Head of caudate nucleus (tissue), 42 donors: ENCODE data around the gene HSPB7.
"Not testable (repeated sequence)": the region's sequence is repeated elsewhere in the genome, so short reads cannot be mapped to it uniquely, and the experiment has no call there.

Experiments used
- DNase-seq, 42 donors: peaks; one replicate each; pipeline versions ENCODE4 v3.0.0 to v3.0.0-alpha.2; 2020 to 2021; ENCODE audit warnings: mixed read lengths in 7 of 42
- intact Hi-C: fragments of 100-400 bp; cut with DNase I; formaldehyde crosslinking; loops from one replicate; pipeline ENCODE4 v1.15.0; 2022

Gene HSPB7

GRCh38 chr1:16053781-16054502, 36.1 kb upstream of the HSPB7 start:
- intact Hi-C loops: loop anchor here (10.0 kb wide), 1 partner anchor 259 kb away; no protein-coding TSS in a partner anchor

DNA sequence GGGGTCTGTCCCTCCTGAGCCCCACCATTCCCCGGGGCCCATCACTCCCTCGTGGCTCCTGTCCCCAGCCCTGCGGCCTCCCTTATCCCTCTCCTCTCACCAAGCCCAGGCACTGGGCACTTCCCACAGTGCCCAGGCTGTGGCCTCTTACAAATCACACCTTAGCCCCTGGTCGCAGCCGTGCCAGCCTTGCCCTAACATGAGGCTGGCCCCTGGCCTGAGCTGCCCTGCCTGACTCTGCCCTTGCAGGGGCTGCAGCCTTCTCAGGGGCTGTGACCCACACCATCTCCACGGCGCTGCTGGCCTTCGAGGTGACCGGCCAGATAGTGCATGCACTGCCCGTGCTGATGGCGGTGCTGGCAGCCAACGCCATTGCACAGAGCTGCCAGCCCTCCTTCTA, 34.1 kb upstream of the HSPB7 start:
- DNase-seq: not testable (repeated sequence)
- intact Hi-C loops: loop anchor here (10.0 kb wide), 1 partner anchor 257 kb away; no protein-coding TSS in a partner anchor

More at GRCh38 chr1:16053781-16054502, 36.1 kb upstream of the HSPB7 start:
- no peak for DNase-seq

- intact Hi-C loops: loop anchor here (10.0 kb wide), 1 partner anchor 256 kb away; no protein-coding TSS in a partner anchor
- no peak for DNase-seq
Measured at GRCh38 chr1:16051039-16051438, 33.2 kb upstream of the HSPB7 start.

GRCh38 chr1:16050328-16050727, 32.5 kb upstream of the HSPB7 start:
- intact Hi-C loops: loop anchor here (10.0 kb wide), 1 partner anchor 256 kb away; no protein-coding TSS in a partner anchor
- no peak for DNase-seq

- peak in 1 of 42 donors; percentile 9 for DNase-seq
- intact Hi-C loops: no loop called here
Measured at GRCh38 chr1:16048573-16049189, 30.8 kb upstream of the HSPB7 start.

- intact Hi-C loops: no loop called here
- no peak for DNase-seq
Measured at GRCh38 chr1:16047791-16048475, 30.1 kb upstream of the HSPB7 start.

DNA sequence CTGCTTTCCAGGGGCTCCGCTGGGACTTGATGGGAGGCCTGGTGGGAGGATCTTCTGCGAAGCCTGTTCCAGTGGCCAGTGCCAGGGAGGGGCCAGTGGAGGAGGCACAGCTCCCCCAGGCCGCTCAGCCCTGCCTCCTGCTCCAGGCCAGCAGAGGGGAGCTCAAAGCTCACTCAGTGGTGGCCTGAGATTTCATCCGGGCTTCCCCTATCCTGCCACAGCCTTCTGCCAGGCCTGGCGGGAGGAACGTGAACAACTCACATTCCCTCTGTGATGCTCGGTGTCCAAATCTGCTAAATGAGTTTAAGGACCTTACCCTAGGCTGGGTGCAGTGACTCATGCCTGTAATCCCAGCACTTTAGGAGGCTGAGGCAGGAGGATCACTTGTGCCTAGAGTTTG, 29.0 kb upstream of the HSPB7 start:
- intact Hi-C loops: no loop called here
- DNase-seq: no peak

DNA sequence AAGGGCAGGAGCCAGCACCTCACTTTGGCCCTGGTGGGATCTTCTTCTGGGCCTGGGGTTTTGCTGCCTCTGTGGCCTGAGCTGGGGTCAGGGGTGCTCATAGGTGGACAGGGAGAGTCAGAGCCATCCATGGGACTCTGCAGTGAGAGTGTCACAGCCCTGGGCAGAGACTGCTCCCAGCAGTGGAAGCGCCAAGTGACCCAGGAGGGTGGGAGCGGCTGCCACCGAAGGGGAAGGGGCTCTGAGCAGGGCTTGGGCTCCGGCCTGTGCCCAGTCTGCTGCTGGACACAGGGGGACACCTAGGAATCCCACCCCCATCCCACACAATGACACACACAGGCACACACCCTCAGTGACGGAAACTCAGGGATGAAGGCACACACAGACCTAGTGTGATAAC, 26.1 kb upstream of the HSPB7 start:
- DNase-seq: no peak
- intact Hi-C loops: no loop called here

GRCh38 chr1:16043521-16043920, 25.7 kb upstream of the HSPB7 start, which contains the start of gene CLCNKB:
CLCNKB (plus strand) TSS chr1:16043782; CDS start chr1:16044493, 711 bp downstream.
- intact Hi-C loops: no loop called here
- no peak for DNase-seq

DNA sequence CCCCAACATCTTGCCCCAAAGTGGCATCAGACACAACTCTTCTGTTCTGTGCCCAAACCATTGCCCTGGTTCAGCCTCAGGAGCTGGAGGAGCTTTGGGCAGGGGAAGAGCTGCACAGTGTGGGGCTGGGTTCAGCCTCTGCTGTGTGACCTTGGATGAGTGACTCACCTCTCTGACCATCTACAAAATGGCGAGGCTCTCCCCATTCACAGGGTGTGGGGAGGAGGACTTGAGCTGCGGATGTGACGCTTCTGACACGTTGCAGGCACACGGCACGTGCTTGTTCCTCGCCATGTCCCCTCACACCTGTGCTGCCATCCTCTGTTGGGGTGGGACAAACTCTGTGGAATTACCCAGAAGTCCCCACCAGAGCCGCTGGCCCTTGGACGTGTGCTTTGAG, 24.8 kb upstream of the HSPB7 start:
- DNase-seq, intact Hi-C loops: not testable (repeated sequence)

DNA sequence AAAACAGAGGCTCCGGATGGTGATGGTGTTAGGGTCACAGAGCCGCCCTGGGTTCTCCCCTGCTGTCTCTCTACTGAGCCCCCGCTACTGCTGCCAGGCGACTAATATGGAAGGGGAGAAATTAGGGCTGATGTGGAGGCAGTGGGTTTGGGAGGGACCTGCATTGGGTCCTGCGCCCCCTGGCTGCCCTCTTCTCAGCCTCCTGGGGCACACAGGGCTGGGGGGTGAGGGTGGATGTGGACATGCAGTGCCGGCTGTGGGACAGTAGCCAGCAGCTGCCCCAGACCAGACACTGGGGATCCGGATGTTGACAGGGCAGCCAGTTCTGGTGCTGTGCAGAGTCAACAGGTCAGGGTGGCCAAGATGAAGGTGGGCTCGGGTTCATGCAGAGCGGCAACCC, 24.3 kb upstream of the HSPB7 start:
- no peak for DNase-seq
- intact Hi-C loops: no loop called here

GRCh38 chr1:16041200-16041599, 23.4 kb upstream of the HSPB7 start:
- intact Hi-C loops: no loop called here
- DNase-seq: no peak

- DNase-seq: not testable (repeated sequence)
Measured at GRCh38 chr1:16039871-16040270, 22.0 kb upstream of the HSPB7 start.

GRCh38 chr1:16038620-16038912, 20.7 kb upstream of the HSPB7 start:
- DNase-seq: no peak
- intact Hi-C loops: no loop called here

More at GRCh38 chr1:16039871-16040270, 22.0 kb upstream of the HSPB7 start:
- intact Hi-C loops: not testable (repeated sequence)

DNA sequence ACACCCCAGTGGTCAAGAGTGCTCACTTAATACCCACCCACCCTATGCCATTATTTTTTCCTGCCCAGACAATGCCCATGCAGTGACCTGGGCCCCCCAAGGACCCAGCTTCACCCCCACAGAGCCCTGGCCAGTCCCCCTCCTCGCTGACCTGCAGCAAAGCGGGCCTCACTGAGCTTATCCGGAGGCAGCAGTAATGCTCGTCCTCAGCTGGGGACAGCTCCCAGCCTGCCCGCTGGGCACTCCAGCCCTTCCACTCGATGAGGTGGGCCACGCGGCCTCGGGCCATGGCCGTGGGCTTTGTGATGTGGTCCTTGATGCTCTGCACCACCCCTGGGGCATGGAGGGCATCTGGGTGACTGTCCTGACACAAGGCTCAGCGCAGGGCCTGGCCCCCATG, 18.6 kb upstream of the HSPB7 start:
- intact Hi-C loops, DNase-seq: not testable (repeated sequence)

DNA sequence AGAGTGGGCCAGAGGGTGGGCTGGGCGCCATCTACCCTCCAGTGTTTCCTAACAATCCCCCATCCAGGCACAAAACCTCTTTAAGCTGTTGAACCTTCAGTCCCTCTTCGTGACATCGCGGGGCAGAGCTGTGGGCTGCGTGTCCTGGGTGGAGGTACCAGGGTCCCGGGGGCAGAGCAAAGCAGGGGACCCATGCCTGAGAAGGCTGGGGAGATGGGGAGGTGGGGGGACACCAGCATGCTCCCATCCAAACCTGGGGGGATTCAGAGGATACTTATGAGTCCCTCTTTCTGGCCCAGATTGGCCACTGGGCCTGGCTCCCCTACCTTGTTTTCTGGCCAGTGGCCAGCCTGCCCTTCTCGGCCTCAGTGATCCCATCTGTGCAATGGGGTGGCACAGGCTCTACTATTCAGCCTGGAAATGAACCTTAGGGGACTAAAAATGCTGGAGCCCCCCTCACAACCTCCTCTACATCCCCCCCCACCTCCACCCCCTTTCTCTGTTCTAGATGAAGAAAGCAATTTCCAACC, 15.3 kb upstream of the HSPB7 start:
- intact Hi-C loops, DNase-seq: not testable (repeated sequence)

- peak; percentile 39 to 88 (median 72) for DNase-seq
- intact Hi-C loops: no loop called here
Measured at GRCh38 chr1:16032388-16033102, 14.7 kb upstream of the HSPB7 start.

- intact Hi-C loops: no loop called here
- DNase-seq: no peak
Measured at GRCh38 chr1:16031551-16031950, 13.7 kb upstream of the HSPB7 start.

- intact Hi-C loops: no loop called here
Measured at GRCh38 chr1:16029288-16029687, 11.4 kb upstream of the HSPB7 start.

More at GRCh38 chr1:16029288-16029687, 11.4 kb upstream of the HSPB7 start:
- DNase-seq: no peak
